ENCODE measurements around the gene MTHFD1L. TPM values are rescaled to one million over a fixed set of nuclear protein-coding genes. Genes with fewer than 3 reads are reported as not detected.
A peak's percentile ranks its signal among the peaks of the same experiment; 100 is the strongest.

The MTHFD1L gene
- total and polyA plus RNA-seq, 2 experiments from 2014 or later = 18.2 to 37.9 TPM

DNA sequence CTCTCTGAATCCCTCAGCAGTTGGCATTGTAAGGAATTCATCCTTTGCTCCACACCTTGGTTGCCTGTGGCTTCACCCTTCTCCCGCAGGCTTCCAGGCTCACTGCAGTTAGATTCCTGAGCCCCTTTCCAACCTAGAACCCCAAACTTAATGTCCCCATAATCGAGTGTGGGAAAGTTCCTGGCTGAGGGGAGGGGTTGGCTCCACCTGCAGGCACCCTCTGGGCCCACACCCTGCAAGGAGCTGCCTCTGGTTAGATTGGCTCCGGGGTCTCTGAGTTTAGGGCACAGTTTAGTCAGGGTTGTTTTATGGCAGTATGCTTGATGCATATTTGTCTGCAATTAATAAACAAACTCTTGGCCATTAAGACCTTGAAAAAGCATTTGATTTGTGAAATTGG is 63.4 kb downstream of the MTHFD1L start:
- Histone ChIP-seq H3K4me1 (ENCODE audit: low read depth) (no peaks in the 10 kb centered on the region), H3K4me3 (no peak overlapping the region), H3K9me3 (ENCODE audit: low read depth) (no peaks in the 10 kb centered on the region), H3K36me3 (peaks cover 9% of the 10 kb centered on the region), H3K27me3 (no peaks in the 10 kb centered on the region), H3K27ac (peak overlapping the region; percentile 62)
- TF ChIP-seq, protein P1, sequence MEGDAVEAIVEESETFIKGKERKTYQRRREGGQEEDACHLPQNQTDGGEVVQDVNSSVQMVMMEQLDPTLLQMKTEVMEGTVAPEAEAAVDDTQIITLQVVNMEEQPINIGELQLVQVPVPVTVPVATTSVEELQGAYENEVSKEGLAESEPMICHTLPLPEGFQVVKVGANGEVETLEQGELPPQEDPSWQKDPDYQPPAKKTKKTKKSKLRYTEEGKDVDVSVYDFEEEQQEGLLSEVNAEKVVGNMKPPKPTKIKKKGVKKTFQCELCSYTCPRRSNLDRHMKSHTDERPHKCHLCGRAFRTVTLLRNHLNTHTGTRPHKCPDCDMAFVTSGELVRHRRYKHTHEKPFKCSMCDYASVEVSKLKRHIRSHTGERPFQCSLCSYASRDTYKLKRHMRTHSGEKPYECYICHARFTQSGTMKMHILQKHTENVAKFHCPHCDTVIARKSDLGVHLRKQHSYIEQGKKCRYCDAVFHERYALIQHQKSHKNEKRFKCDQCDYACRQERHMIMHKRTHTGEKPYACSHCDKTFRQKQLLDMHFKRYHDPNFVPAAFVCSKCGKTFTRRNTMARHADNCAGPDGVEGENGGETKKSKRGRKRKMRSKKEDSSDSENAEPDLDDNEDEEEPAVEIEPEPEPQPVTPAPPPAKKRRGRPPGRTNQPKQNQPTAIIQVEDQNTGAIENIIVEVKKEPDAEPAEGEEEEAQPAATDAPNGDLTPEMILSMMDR (IDR thresholded peaks at IDR 0.05; ENCODE audit: low read depth, low read length) = peak; percentile 31
- peak in 1 of 2 donors; percentile 5 for DNase-seq (ENCODE audit: low read depth in 1 of 2, low spot score in 1 of 2)

DNA sequence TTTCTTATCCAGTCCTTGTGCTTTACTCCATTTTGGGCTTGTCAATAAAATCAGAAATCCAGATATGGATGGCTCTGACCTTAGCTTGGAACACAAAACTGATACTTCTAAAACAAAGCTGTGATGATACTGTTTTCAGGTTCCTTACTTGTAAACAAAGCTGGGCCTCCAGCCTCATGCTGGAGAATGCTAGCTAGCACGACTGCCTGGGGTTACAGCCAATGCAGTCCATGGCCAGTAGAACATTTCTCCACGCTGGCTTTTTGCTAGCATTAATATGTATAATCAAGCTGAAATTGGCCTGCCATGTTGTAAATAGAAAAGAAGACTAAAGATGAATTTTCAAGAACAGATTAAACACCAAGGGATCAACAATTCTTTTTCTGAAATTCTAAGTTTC is 63.9 kb downstream of the MTHFD1L start:
- no peak overlapping the region for H3K4me3 ChIP-seq
- TF ChIP-seq, protein P1 (IDR thresholded peaks at IDR 0.05; ENCODE audit: low read depth, low read length) = no peak
- no peaks in the 10 kb centered on the region for H3K4me1 ChIP-seq (ENCODE audit: low read depth)
- no peaks in the 10 kb centered on the region for H3K9me3 ChIP-seq (ENCODE audit: low read depth)
- DNase-seq (ENCODE audit: low read depth in 1 of 2, low spot score in 1 of 2) = no peak
- H3K27me3 ChIP-seq = no peaks in the 10 kb centered on the region
- H3K27ac ChIP-seq = peak overlapping the region; percentile 62
- peaks cover 14% of the 10 kb centered on the region for H3K36me3 ChIP-seq

DNA sequence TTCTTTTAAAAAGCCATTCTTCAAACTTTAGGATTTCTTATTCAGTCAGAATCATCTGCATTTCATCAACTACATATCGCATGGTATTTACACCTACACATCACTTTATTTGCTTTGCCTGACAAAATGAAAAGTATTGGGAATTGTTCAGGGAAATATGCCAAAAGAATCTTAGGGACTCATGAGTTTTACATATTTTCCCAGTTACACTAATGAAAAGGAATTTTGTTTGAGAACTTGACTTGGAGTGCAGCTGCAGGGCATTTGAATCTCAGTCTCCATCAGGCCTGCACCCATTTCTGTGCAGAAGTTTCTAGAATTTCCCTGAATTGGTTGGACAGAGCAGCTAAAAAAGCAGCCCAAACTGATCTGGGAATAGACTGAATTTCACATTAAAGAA is 65.3 kb downstream of the MTHFD1L start:
- Histone ChIP-seq H3K36me3 (peaks cover 14% of the 10 kb centered on the region), H3K9me3 (ENCODE audit: low read depth) (no peaks in the 10 kb centered on the region), H3K27me3 (no peaks in the 10 kb centered on the region), H3K4me1 (ENCODE audit: low read depth) (no peaks in the 10 kb centered on the region), H3K27ac (no peak overlapping the region), H3K4me3 (no peak overlapping the region)
- no peak for DNase-seq (ENCODE audit: low read depth in 1 of 2, low spot score in 1 of 2)
- TF ChIP-seq, protein P1 (IDR thresholded peaks at IDR 0.05; ENCODE audit: low read depth, low read length) = no peak

DNA sequence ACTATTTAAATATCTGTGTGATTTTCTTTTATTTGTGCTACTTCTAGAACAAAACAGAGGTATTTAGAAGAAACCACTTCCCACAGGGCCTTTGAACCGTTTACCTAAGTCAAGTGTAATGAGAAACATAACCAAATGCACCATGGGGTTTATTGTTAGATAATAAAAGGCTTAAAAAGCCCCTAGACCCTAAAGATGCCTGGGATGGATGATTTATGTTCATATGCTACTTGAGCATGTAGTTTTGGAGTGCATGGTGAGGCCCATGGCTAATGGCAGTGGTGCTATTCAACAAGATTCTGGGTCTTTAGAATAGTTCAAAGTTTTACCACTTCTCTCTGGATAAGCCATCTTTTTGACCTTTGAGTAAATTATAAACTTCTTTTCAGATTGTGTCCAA is 65.9 kb downstream of the MTHFD1L start:
- Histone ChIP-seq H3K27ac (no peak overlapping the region), H3K9me3 (ENCODE audit: low read depth) (no peaks in the 10 kb centered on the region), H3K36me3 (peaks cover 12% of the 10 kb centered on the region), H3K4me3 (no peak overlapping the region), H3K27me3 (no peaks in the 10 kb centered on the region), H3K4me1 (ENCODE audit: low read depth) (no peaks in the 10 kb centered on the region)
- TF ChIP-seq, protein P1 (IDR thresholded peaks at IDR 0.05; ENCODE audit: low read depth, low read length) = no peak
- no peak for DNase-seq (ENCODE audit: low read depth in 1 of 2, low spot score in 1 of 2)

DNA sequence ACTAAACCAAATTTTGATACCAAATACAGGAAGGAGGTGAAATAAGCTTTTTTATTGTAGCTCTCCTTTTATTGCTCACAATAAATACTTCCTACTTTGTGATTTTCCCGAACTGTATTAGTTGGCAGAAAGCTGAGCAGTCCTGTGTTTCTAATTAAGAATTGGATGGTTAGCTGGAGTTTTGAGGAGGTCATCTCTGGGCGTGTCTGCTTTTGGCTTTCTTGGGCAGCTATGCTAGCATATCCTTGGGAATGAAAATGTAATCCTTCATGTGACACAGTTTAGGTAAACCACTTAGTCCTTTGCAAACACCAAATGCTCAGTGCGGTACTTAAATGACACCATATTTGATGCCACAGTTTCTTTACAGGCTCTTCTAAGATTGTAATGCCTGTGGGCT is 67.5 kb downstream of the MTHFD1L start:
- TF ChIP-seq, protein P1 (IDR thresholded peaks at IDR 0.05; ENCODE audit: low read depth, low read length) = no peak
- no peaks in the 10 kb centered on the region for H3K9me3 ChIP-seq (ENCODE audit: low read depth)
- no peak overlapping the region for H3K27ac ChIP-seq
- no peaks in the 10 kb centered on the region for H3K27me3 ChIP-seq
- no peak for DNase-seq (ENCODE audit: low read depth in 1 of 2, low spot score in 1 of 2)
- H3K4me1 ChIP-seq (ENCODE audit: low read depth) = no peaks in the 10 kb centered on the region
- peaks cover 13% of the 10 kb centered on the region for H3K36me3 ChIP-seq
- H3K4me3 ChIP-seq = no peak overlapping the region

DNA sequence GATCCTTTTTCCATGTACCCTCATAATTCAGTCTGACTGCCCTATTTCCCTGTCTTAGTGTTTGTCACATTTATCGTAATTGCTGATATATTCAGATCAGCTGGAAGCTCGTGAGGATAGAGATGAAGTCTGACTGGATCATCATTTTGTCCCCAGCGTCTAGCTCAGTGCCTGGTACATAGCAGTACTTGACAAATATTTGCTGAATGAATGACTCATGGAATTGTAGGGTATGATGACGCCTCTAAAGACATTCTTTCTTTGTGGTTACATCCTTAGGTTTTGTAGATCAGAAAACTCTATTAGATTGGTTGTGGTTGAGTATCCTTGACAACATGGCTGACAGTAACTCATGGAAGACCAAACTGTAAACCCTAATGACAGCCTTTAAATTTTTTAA is 68.9 kb downstream of the MTHFD1L start:
- Histone ChIP-seq H3K27ac (no peak overlapping the region), H3K36me3 (peaks cover 15% of the 10 kb centered on the region), H3K9me3 (ENCODE audit: low read depth) (no peaks in the 10 kb centered on the region), H3K4me3 (no peak overlapping the region), H3K4me1 (ENCODE audit: low read depth) (no peaks in the 10 kb centered on the region), H3K27me3 (no peaks in the 10 kb centered on the region)
- DNase-seq (ENCODE audit: low read depth in 1 of 2, low spot score in 1 of 2) = peak in 1 of 2 donors; percentile 72
- TF ChIP-seq, protein P1 (IDR thresholded peaks at IDR 0.05; ENCODE audit: low read depth, low read length) = no peak

All from cardiac muscle cell (in vitro differentiated cells and primary cell).